NB4 (cell line): ENCODE results near the gene COL26A1.

ENCODE experiments used
- DNase-seq: peaks from one replicate; pipeline ENCODE4 v3.0.0; 2010; ENCODE audit warnings: low read depth
- H3K4me3 ChIP-seq: one replicate; pipeline ENCODE4 v1.5.1; 2011; ENCODE audit warnings: mild to moderate bottlenecking, low read depth, low read length, moderate library complexity
- MYC ChIP-seq: IDR thresholded peaks from 2 replicates; pipeline ENCODE4 v1.6.1; 2011; ENCODE audit warnings: low read depth, low read length
- POLR2A ChIP-seq: IDR thresholded peaks from 2 replicates; pipeline ENCODE4 v1.6.1; 2011; ENCODE audit warnings: mild to moderate bottlenecking; ENCODE audit not compliant: insufficient read length; ENCODE audit errors: extremely low read depth
- TF ChIP-seq, protein P1 (sequence below): IDR thresholded peaks from one replicate; pipeline ENCODE4 v1.5.1; 2012; ENCODE audit warnings: low read depth, low read length
- TF ChIP-seq, protein P2 (sequence below): IDR thresholded peaks from 2 replicates; pipeline ENCODE4 v1.6.1; 2011; ENCODE audit warnings: low read depth, low read length

The COL26A1 gene

DNA sequence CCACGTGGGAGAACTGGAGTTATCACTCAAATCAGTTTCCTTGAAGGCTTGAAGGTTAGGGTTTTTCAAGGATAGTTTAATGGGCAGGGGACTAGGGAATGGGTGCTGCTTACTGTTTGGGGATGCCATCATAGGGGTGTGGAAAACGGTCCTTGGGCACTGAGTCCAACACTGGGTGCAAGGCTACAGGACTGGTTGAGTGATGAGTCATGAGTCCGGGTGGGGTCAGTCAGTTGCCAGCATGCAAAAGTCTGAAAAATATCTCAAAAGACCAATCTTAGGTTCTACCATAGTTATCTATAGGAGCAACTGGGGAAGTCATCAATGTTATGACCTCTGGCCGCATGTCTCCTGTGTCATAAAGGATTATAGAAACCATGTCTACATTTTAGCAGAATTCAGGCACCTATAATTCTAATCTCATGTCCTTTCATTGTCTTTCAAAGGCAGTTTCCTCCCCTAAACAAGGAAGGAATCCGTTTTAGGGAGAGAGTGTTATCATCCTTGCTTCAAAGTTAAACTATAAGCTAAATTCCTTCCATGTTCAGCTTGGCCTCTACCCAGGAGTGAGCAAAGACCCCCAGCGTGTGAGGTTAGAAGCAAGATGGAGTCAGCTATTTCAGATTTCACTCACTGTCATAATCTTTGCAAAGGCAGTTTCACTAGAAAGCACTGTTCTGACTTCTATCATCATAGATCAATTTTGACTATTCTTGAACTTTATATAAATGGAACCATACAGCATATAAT lies 94.5 kb downstream of the COL26A1 start:
- DNase-seq = no peak
- no peak overlapping the region for H3K4me3 ChIP-seq
- TF ChIP-seq MYC (no peak), POLR2A (no peak)
- TF ChIP-seq, protein P1, sequence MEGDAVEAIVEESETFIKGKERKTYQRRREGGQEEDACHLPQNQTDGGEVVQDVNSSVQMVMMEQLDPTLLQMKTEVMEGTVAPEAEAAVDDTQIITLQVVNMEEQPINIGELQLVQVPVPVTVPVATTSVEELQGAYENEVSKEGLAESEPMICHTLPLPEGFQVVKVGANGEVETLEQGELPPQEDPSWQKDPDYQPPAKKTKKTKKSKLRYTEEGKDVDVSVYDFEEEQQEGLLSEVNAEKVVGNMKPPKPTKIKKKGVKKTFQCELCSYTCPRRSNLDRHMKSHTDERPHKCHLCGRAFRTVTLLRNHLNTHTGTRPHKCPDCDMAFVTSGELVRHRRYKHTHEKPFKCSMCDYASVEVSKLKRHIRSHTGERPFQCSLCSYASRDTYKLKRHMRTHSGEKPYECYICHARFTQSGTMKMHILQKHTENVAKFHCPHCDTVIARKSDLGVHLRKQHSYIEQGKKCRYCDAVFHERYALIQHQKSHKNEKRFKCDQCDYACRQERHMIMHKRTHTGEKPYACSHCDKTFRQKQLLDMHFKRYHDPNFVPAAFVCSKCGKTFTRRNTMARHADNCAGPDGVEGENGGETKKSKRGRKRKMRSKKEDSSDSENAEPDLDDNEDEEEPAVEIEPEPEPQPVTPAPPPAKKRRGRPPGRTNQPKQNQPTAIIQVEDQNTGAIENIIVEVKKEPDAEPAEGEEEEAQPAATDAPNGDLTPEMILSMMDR = no peak
- TF ChIP-seq, protein P2, sequence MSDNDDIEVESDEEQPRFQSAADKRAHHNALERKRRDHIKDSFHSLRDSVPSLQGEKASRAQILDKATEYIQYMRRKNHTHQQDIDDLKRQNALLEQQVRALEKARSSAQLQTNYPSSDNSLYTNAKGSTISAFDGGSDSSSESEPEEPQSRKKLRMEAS = no peak

DNA sequence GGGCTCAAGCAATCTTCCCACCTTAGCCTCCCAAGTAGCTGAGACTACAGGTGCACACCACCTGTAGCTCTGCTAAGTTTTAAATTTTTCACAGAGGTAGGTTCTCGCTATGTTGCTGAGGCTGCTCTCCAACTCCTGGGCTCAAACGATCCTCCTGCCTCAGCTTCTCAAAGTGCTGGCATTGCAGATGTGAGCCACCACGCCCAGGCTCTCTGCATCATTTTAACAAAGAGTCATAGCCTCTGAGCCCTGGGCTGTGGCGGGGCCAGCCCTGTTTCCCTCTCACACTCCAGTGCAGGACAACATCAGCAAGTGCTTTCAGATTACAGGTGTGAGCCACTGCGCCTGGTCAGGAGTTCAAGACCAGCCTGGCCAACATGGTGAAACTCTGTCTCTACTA lies 102.5 kb downstream of the COL26A1 start:
- no peak for TF ChIP-seq MYC
- TF ChIP-seq POLR2A = no peak
- TF ChIP-seq, protein P2 = no peak
- TF ChIP-seq, protein P1 = no peak

DNA sequence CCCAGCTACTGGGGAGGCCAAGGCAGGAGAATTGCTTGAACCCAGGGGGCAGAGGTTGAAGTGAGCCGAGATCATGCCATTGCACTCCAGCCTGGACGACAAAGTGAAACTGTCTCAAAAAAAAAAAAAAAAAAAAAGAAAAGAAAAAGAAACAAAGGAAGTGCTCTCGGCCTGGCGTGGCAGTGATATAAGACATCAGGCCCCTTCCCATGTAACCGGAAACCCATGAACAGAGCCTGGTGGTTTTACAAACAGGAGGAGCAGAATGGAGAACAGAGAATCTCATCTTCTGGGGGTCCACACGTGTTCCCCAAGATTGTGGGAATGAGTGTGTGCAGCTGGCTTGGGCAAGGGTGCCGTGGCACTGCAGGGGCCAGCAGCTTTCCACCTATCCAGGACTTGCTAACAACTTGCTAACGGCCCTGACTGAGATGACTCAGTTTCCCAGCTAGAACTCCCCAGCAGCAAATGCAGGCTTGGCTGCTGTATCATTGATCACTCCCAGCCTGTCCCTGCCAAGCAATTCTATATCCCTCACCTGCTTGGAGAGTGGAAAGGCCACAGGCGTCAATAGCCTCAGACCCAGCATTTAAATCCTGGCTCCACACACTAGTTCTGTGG lies 103.0 kb downstream of the COL26A1 start:
- TF ChIP-seq, protein P2 = no peak
- no peak for TF ChIP-seq POLR2A
- TF ChIP-seq, protein P1 = no peak
- no peak for TF ChIP-seq MYC
- H3K4me3 ChIP-seq = no peak overlapping the region
- no peak for DNase-seq

More for the DNA sequence above, 102.5 kb downstream of the COL26A1 start:
- H3K4me3 ChIP-seq = no peak overlapping the region
- no peak for DNase-seq

DNA sequence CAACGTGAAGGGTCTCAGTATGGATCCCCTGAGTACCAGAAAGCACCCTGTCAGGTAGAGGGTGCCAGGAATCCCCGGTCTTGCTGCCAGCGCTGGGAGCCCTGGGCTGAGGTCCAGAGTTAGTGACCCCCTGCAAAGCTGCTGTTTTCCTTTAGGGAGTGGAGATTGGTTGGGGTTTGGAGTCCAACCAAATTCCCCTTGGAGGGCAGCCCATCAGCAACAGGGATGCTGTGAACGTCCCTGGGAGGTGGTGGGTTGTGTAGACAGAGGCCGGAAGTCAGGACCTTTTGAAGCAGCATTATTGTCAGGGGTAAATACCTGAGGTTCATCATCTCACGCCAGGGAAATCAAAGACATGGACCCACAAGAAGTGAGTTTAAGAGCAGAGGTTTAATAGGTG lies 104.2 kb downstream of the COL26A1 start:
- TF ChIP-seq POLR2A (no peak), MYC (no peak)
- TF ChIP-seq, protein P1 = no peak
- TF ChIP-seq, protein P2 = no peak
- no peak overlapping the region for H3K4me3 ChIP-seq
- no peak for DNase-seq

DNA sequence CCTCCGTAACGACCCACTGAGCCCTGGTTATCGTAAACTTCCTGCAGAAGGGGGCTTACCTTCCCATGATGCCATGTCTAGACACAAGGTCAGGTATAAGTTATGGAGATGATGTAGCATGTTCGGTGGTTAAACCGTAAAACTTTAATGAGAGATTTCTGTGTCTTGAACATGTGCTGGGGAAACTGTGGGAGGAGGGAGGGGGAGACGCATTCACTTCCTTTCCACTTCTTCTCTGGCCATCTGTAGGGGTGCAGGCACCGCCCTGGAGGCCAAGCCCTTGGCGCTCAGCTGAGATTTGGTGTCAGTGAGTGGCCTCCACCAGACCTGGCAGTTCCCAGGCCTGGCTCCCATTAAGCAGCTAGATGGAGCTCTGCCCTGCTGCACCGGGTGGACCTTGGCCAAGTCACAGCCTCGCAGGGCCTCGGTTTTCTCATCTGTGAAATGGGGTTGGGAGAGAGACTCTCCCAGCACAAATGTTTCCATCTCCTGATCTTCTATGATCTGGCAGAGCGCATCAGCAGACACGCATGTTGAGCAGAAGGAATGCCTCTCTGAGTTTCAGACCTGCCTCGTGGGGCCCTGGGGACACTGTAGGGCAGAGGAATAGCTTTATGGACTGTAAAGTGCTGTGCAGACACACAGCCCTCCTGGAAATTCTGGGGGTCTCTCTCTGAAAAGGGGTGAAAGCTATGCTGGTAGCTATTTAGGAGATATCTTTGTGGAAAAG lies 106.0 kb downstream of the COL26A1 start:
- TF ChIP-seq, protein P2 = peak; percentile 8; the same call in 1 of the 2 replicates
- no peak for TF ChIP-seq MYC
- DNase-seq = peak; percentile 36
- H3K4me3 ChIP-seq = no peak overlapping the region
